Measurements from ENCODE around the gene LAMA4.
A peak's percentile ranks its signal among the peaks of the same experiment; 100 is the strongest.

LAMA4 gene

GRCh38 chr6:112081569-112081968 lies 172.8 kb downstream of the LAMA4 start:
- H3K4me3 ChIP-seq (ENCODE audit: control insufficient read depth, low read depth, low read length) = no peak overlapping the region
- DNase-seq (ENCODE audit: low read depth) = no peak
- no peak for TF ChIP-seq CTCF (conservative IDR thresholded peaks at IDR 0.05; ENCODE audit: control insufficient read depth, insufficient read depth, low read depth, low read length)

GRCh38 chr6:112066606-112067005 lies 187.8 kb downstream of the LAMA4 start:
- DNase-seq (ENCODE audit: low read depth) = no peak
- no peak overlapping the region for H3K4me3 ChIP-seq (ENCODE audit: control insufficient read depth, low read depth, low read length)
- TF ChIP-seq CTCF (conservative IDR thresholded peaks at IDR 0.05; ENCODE audit: control insufficient read depth, insufficient read depth, low read depth, low read length) = no peak

- TF ChIP-seq CTCF (conservative IDR thresholded peaks at IDR 0.05; ENCODE audit: control insufficient read depth, insufficient read depth, low read depth, low read length) = no peak
- DNase-seq (ENCODE audit: low read depth) = no peak
Measured at GRCh38 chr6:112065426-112065986, 188.9 kb downstream of the LAMA4 start.

GRCh38 chr6:112062966-112063365 lies 191.4 kb downstream of the LAMA4 start:
- H3K4me3 ChIP-seq (ENCODE audit: control insufficient read depth, low read depth, low read length) = no peak overlapping the region
- no peak for TF ChIP-seq CTCF (conservative IDR thresholded peaks at IDR 0.05; ENCODE audit: control insufficient read depth, insufficient read depth, low read depth, low read length)
- no peak for DNase-seq (ENCODE audit: low read depth)

More at GRCh38 chr6:112065426-112065986, 188.9 kb downstream of the LAMA4 start:
- H3K4me3 ChIP-seq (ENCODE audit: control insufficient read depth, low read depth, low read length) = no peak overlapping the region

GRCh38 chr6:112061605-112062004 lies 192.8 kb downstream of the LAMA4 start:
- TF ChIP-seq CTCF (conservative IDR thresholded peaks at IDR 0.05; ENCODE audit: control insufficient read depth, insufficient read depth, low read depth, low read length) = no peak
- peak; percentile 65 for DNase-seq (ENCODE audit: low read depth)

More at GRCh38 chr6:112061605-112062004, 192.8 kb downstream of the LAMA4 start:
- H3K4me3 ChIP-seq (ENCODE audit: control insufficient read depth, low read depth, low read length) = no peak overlapping the region

Measured in fibroblast of mammary gland (primary cell).